Measurements from ENCODE around the gene CATSPER2.
A peak's percentile ranks its signal among the peaks of the same experiment; 100 is the strongest.
"Not testable (repeated sequence)": the region's sequence is repeated elsewhere in the genome, so short reads cannot be mapped to it uniquely, and the experiment has no call there.

The CATSPER2 gene

DNA sequence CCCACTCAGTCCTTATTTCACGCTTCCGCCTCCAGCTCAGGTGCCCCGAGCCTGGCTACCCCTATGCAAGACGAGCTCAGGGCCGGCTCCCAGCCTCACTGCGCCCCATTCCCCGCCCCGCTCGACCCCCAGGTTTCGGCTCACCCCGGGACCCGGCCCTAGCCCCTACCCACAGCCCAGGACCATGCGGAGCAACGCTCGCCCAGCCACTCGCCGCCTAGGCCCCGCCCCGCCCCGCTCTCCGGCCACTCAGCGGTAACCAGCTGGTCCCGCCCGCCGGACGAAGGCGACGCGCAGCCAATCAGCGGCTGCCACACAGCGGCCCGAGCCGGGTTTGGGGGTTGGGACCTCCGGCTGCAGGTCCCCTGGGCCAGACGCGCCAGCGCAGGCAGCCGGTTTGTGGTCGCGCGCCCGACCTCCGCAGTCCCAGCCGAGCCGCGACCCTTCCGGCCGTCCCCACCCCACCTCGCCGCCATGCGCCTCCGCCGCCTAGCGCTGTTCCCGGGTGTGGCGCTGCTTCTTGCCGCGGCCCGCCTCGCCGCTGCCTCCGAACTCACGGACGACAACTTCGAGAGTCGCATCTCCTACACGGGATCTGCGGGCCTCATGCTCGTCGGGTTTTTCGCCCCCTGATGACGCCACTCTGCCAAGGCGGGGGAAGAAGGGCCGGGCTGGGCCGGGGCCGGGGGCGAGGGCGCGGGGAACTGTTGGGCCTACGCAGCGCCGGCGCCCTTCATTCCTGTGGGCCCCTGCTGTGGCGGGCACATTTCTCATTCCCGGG lies at the start of gene CATSPER2:
Gene CATSPER2 (minus strand): TSS at position 196 of the 781 bp plus-strand sequence. CDS start 783 bp downstream, outside the sequence.
- no peak for FAIRE-seq

DNA sequence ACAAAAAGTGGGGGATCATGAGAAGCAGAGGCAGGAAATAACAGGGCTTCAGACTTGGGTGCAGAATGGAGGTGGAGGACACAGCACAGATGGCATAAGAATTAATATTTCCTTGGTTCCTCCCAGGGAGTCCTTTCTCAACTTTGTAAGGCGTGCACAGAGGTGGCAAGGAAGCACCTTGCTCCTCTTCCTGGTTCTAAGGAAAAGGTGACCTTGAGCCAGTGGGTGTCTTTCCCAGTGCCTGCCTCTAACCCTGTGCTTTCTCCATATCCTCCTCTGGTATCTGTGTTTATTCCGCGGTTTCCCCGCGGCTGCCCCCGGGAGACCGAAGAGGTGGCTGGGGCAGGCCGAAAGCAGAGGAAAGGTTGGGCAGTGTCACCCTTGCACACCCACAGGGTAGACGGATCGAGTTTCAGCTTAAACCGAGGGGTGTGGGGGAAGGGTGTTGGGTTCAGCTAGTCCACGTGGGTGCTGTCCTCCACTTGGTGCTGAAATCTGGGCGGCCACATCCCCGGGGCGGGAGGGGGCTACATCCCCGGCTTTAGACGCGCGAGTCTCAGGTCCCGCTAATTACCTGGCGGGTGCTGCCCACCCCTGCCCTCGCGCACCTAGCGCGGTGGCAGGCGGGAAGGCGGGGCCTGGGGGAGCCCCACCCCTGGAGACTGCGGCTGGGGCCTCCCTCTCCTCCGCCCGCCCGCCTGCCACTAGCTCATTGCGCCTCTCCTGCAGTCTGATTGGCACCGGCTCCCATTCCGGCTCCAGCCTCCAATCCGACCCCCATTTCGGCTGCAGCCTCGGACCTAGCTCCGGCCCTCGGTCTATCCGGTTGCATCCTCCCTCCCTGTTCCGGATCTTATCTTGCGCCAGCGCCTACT lies 44.7 kb upstream of the CATSPER2 start, which contains the start of gene CKMT1A:
Gene CKMT1A (plus strand): TSS at position 712 of the 875 bp plus-strand sequence. CDS start 192 bp downstream, outside the sequence.
- FAIRE-seq: not testable (repeated sequence)

DNA sequence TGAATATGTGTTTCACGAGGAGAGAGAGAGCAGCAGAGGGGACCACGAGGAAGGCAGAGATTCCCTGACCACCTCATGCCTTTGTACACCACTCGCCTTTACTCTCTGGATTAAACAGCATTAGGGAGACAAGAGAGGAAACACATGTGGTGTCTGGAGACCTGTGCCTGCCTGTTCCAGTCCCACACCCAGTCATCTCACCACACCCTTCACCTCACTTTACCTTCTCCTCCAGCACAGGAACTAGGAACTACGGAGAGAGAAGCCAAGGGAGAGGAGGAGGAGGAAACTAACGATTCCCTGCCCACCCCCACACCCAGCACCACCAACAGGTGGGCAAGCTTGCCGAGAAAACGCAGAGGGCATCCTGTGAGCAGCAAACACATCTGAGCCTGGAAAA lies 44.0 kb upstream of the CATSPER2 start:
- not testable (repeated sequence) for FAIRE-seq

DNA sequence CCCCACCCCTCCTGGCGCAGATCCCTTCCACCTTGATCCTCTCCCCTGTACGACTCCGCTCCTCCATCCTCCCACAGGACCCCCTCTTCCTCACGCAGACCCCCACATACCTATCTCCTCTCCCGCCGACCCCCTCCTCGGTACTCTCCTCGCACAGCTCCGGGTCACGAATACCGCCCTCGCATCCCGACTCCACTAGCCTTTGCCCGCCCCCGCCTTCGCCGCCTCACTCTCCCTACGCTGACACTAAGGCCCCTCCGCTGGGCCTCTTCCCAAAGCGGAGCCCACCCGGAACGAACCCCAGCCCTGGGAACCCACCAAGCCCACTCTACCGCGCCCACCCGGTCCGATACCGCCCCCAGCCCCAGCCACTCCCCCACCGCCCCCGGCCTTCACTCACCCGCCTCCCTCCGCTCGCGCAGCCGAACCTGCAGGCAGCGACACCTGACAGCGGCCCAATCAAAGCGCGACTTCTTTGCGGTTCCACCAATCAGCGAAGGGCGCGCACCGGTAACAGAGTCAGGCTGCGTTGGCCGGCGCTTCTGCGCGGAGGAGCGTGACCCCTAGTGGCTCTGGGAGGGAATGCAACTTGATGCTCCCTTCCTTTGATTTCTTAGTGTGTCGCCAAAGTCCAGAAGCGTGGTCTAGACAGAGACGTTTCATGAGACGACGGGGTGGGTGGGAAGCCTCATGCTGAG lies 41.1 kb upstream of the CATSPER2 start:
- peak; percentile 86 for FAIRE-seq

DNA sequence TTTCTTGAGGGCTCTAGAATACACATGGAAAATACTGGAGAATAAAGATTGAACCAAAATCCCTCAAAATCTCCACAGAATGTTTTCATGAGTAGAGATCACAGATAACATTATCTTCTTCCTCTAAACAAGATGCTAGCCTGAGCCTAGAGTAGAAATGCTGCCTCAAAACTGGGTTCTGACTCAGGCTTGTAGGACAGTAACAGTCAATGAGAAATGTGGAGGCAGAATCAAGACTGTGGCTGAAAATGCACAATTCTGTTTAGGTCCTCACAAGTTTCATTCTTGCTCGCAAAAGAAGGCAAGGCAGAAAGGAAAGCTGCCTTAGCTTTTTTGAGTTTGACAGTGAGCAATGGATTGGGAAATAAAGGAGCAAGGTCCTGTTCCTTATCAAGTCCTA lies 25.5 kb upstream of the CATSPER2 start:
- not testable (repeated sequence) for FAIRE-seq

DNA sequence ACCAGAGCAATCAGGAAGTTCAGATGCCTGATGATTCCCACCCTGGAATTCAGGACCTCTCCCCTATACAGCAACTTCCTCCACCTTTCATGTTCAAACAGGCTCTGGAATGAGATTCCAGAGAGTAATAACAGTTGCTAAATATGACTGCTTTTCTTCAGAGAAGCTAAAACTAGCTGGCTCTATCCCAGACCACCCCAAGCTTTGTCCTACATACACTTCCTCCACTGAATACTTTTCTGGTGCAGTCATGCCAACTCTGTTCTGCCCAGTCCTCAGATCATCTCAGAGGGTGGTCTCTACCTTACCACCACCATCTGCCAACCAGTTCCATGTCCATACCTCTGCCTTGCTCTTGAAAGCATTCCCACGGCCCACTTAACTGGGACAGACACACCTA lies 17.5 kb upstream of the CATSPER2 start:
- not testable (repeated sequence) for FAIRE-seq

DNA sequence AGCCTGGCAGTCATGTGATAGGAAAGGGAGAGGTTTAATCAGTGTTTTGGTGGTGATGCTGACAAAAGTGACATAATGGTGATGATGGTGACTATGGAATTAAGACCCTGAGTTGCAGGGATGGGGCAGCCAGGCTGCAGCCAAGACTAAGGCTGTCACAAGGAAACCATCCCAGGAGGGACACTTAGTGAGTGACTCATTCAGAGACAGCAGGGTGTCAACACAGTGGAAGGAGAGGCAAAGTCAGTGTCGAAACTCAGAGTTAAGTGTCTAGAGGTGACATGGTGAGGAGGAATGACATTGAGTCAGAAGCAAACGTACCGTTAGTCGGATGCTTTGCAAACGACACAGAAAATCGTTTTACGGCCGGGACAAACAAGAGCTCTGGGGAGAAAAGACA lies 14.7 kb upstream of the CATSPER2 start:
- FAIRE-seq: not testable (repeated sequence)

DNA sequence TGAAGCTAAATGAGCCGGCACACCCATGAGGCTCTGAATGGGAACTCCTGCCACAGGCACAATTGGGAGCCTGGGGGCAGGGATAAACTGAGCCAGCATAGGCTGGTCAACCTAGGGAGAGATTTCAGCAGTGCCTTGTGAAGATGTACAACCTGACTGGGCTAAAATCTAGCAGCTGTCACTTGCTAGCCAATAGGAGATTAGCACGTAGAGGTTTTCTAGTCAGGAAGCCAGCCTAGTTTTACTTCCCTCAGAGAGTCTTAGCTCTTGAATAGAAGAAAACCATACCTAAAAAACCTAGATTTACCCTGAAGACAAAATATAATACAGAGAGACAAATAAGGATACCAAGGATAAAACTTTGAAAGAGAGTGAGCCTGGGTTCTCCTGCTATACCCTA lies 13.6 kb upstream of the CATSPER2 start:
- not testable (repeated sequence) for FAIRE-seq

DNA sequence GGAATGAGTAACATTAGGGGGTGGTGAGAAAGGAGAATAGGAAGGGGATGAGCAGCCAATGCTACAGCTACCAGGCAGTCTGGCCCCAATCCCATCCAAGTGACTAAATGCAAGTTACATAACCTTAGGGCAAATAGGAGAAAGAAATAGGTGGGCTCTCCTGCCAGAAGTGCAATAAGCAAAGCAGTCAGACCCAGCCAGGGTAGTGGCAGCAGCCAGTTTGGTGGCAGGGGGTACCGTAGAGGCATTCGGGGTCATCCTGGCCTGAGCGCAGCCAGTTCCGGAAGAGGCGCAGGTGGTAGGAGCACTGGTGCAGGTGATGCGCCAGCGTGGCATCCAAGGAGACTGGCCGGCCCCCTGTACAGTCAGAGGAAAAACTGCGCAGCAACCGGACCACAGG lies 11.1 kb upstream of the CATSPER2 start:
- not testable (repeated sequence) for FAIRE-seq

DNA sequence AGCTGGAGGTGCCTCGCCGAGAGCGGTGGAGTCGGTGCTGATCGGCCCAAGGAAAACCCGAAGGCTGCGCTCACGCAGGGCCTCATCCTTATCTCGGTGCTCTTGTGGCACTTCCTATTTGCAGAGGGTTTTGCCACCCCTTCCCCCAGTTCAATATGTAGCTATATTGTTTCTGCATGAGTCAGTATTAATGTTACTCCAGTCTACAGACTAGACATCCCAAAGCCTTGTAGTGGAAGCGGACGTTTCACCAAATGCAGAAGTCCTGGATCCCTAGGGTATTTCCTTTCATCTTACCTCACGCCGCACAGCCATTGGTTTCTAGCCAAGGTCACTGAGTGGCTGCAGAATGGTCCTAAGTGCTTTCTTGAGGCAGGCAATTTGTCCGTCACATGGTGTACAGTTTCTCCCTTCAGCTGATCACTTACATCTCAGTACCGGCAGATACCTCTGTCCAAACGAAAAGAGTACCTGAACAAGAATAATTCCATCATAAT lies 834 bp upstream of the CATSPER2 start:
- not testable (repeated sequence) for FAIRE-seq

DNA sequence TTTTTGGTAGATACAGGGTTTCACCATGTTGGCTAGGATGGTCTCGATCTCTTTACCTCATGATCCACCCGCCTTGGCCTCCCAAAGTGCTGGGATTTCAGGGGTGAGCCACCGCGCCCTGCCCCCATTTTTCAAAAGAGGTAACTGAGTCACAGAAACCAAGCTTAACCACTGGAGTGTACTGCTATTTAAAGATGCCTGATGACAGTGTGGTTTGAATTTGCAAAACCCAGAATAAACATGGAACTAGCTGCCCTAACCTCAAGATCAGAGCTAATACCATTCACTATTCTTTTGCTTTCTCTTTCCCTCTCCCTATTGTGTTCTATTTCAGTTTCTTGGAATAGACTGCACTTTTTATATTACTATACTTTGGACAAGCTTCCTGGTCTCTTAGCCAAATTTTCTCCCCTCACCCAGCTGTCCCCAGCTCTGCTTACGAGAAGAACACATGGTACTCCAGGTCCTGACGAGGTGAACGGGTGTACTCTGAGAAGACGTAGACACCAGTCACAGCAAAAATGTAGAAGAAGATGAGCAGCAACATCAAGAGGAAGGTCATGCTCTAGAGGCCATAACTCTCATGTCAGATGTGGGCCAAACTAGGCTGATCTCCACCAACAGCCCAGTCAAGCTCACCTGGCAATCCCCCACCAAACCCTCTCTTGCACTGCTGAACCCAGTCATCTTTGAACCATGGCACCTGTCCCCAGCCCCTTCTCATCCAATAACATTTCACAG lies 10.0 kb downstream of the CATSPER2 start:
- FAIRE-seq: not testable (repeated sequence)

DNA sequence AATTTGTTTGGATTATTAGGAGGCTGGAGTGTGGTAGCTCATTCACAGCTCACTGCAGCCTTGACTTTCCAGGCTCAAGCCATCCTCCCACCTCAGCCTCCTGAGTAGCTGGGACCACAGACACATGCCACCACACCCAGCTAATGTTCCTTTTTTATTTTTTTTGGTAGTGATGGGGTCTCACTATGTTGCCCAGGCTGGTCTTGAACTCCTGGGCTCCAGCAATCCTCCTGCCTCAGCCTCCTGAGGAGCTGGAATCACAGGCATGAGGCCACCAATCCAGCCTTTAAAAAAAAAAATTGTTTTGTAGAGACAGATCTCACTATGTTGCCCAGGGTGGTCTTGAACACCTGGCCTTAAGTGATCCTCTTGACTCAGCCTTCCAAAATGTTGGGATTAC lies 21.7 kb downstream of the CATSPER2 start:
- not testable (repeated sequence) for FAIRE-seq

DNA sequence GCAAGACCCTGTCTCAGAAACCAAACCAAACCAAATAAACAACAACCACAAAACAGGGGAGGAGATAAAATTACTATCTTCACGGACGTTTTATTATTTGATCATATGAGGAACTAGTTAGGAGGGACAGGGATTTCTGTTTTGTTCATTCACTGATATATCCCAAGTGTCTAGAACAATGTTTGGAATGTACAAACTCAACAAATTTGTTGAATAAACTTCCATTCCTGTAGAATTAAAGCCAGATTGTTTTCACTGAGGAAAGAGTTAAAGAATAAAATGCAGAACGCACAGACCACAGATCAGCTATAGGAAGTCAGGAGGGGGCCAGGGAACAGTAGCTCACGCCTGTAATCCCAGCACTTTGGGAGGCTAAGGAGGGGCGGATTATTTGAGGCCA lies 23.5 kb downstream of the CATSPER2 start:
- FAIRE-seq: no peak

DNA sequence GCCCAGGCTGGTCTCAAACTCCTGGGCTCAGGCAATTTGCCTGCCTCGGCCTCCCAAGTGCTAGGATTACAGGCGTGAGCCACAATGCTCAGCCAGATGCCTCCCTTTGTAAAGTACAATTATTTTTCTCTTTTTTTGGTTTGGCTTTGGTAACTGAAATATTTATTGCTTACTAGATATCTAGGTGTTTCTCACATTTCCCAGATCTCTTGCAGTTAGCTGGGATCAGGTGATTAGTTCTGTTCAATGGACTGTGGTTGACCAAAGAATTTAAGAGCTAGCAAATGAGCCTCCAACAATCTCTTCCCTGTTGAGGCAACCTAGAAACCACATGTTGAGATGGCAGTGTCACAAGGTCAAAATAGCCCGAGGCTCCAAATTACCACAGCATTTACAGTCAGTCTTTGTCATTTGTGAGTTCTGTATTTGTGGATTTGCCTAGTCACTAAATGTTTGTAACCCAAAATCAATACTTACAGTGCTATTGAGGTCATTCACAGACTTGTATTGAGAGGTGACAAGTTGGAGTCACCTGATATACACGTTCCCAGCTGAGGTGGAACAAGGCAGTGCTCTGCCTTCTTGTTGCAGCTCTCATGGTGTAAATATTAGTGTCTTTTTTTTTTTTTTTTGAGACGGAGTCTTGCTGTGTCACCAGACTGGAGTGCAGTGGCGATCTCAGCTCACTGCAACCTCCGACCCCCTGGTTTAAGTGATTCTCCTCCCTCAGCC lies 26.4 kb downstream of the CATSPER2 start:
- FAIRE-seq: not testable (repeated sequence)

DNA sequence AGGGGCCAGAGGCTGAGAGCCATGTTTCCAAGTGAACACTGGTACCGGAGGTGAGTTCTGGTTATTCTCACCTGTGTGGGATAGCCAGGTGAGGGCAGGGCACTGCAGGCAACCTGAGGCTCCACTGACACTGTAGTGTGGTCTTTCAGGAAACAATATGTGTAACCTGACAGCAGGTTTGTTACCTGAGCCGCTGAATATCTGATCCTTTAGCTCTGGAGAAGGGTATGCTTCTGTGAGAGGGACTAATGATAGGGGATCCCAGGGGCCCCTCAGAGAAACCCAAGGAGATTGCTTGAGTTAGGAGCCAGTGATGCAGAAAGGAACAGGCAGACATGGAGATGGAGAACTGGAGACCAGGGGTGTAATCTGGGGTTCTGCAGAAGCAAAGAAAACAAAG lies 29.9 kb downstream of the CATSPER2 start, which contains the start of gene STRC:
Gene STRC (minus strand): TSS at position 101 of the 400 bp plus-strand sequence. CDS start 78 bp downstream, at position 23.
- FAIRE-seq: not testable (repeated sequence)

DNA sequence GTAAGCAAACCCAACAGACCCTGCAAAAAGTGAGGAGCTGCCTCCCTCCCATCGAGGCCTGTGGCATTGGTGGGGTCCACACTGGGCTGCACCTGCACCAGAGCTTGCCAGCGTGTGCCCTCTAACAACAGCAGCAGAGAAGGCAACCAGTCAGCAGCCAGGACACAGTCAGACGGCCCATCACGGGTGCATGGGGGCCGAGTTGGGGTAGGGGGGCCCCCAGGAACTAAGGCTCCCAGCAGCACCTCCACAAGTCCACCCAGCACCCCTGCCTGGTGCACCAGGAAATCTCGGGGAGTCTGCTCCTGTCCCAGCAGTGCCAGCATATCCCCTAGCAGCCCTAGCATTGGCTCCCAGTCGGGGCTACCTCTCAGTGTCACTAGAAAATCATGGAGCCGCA lies 30.9 kb downstream of the CATSPER2 start:
- not testable (repeated sequence) for FAIRE-seq

DNA sequence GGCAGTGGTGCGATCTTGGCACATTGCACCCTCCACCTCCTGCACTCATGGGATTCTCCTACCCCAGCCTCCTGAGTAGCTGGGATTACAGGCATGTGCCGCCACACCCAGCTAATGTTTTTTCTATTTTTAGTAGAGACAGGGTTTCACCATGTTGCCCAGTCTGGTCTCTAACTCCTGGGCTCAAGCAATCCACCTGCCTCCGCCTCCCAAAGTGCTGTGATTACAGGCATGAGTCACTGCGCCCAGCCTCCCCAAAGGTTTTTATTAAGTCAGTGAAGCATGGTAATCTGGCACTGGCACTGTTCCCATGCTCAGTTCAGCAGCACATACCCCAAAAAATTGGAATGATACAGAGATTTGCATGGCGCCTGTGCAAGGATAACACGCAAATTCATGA lies 46.4 kb downstream of the CATSPER2 start:
- not testable (repeated sequence) for FAIRE-seq

DNA sequence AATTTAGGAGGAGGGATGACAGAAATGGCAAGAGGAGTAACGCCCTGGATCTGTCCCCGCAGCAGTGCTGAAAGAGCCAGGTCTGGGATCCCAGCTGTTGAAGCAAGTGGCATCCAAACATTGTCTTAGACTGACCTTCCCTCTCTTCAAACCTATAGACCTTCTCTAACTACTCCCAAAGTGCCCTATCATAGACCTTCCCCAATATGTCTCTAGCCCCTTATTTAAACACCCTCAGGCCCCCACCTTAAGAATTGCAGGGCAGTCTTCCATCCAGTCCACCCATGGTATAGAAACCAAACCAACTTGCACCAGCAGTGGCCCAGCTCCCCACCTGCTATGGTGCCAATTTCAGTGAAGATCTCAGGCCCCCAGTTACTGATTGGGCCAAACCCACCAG lies 48.4 kb downstream of the CATSPER2 start:
- not testable (repeated sequence) for FAIRE-seq

DNA sequence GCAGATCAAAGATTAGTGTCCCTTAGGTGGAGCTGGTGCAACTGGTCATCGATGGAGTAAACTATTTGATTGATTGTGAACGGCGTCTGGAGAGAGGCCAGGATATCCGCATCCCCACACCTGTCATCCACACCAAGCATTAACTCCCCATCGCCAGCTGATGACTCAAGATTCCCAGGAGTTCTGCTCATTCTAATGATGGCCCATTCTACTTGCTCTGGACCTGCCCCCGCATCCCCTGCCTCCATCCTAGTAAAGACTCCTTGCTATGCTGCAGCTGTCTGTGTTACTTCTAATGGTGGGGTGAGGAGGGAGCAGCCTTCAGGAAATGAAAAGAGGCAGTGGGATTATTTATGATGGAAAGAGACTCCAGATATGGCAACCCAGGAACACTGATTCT lies 49.5 kb downstream of the CATSPER2 start:
- FAIRE-seq: not testable (repeated sequence)

DNA sequence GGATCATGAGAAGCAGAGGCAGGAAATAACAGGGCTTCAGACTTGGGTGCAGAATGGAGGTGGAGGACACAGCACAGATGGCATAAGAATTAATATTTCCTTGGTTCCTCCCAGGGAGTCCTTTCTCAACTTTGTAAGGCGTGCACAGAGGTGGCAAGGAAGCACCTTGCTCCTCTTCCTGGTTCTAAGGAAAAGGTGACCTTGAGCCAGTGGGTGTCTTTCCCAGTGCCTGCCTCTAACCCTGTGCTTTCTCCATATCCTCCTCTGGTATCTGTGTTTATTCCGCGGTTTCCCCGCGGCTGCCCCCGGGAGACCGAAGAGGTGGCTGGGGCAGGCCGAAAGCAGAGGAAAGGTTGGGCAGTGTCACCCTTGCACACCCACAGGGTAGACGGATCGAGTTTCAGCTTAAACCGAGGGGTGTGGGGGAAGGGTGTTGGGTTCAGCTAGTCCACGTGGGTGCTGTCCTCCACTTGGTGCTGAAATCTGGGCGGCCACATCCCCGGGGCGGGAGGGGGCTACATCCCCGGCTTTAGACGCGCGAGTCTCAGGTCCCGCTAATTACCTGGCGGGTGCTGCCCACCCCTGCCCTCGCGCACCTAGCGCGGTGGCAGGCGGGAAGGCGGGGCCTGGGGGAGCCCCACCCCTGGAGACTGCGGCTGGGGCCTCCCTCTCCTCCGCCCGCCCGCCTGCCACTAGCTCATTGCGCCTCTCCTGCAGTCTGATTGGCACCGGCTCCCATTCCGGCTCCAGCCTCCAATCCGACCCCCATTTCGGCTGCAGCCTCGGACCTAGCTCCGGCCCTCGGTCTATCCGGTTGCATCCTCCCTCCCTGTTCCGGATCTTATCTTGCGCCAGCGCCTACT lies 55.1 kb downstream of the CATSPER2 start, which contains the start of gene CKMT1B:
Gene CKMT1B (plus strand): TSS at position 700 of the 863 bp plus-strand sequence. CDS start 192 bp downstream, outside the sequence.
- FAIRE-seq: not testable (repeated sequence)
